Skin of body (tissue), 3 donors: ENCODE data around the gene DEFB131A. TPM values are rescaled to one million over a fixed set of nuclear protein-coding genes. Genes with fewer than 3 reads are reported as not detected.
"Not testable (repeated sequence)": the region's sequence is repeated elsewhere in the genome, so short reads cannot be mapped to it uniquely, and the experiment has no call there.

Experiments
- DNase-seq: peaks from one replicate; lab custom pipeline; 2025; lab: John Stamatoyannopoulos, UW
- small RNA-seq: library from RNA; depleted of rRNA; stranded (forward); fragments of <200 nt; gene quantifications from one replicate; pipeline ENCODE3, GENCODE V24; 2014; ENCODE audit warnings: low replicate concordance
- total RNA-seq: library from RNA; depleted of rRNA; stranded (reverse); fragments of >200 nt; gene quantifications from one replicate; pipeline ENCODE4 v1.2.3, GENCODE V29; 2014

The DEFB131A gene
- total RNA-seq, 1 donor from 2014 or later = not detected

DNA sequence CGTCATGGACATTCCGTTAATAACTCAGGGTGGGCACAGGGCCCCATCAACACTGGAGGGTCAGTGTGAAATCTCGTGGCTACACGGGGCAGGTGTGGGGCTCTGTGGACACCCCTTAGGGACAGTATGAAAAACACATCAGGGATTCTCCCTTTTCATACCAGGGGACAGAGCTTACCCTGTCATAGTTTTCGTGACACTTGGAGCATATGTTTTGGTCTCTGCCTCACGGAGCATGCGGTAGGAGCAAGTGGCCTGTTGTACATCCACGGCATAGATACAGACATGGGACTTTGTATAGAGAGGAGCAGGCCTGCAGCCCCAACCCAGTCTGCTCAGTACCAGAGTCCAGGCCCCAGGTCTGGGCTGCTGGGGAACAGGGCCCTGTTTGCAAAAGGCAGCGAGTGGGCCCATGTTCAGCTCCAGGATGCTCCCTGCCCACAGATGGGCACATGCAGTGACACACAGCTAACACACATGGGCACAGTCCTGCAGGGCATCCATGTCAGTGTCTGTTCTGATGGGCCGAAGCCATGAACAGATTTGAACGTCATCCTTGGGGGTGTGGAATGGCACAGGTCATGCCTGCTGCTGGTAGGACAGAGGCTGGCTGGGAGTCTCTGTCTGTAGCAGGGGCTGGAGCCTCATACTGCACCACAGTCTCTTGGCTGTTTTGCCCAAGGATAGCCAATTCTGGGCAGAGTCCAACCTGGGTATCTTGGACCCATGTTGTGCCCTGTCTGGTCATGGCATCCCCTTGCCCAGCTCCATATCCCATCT, 50.2 kb downstream of the DEFB131A start:
- DNase-seq = not testable (repeated sequence)

DNA sequence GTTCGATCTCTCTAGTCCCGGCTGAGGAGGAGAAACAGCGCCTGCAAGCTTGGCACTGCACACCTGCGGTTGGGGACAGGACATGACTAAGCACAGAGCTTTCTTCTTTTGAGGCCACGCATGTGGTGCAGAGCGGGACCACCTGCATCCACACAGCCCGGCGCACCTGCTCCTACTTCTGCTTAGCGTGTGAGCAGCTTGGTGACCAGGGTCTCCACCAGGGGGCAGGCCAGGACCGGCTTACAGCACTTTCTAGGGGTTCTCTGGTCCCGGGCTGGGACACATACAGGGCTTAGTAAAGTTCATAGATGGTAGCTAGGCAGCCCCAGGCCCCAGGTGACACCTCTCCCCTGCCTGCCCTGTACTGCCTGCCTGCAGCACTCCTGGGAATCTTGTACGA, 51.2 kb downstream of the DEFB131A start:
- DNase-seq = not testable (repeated sequence)

DNA sequence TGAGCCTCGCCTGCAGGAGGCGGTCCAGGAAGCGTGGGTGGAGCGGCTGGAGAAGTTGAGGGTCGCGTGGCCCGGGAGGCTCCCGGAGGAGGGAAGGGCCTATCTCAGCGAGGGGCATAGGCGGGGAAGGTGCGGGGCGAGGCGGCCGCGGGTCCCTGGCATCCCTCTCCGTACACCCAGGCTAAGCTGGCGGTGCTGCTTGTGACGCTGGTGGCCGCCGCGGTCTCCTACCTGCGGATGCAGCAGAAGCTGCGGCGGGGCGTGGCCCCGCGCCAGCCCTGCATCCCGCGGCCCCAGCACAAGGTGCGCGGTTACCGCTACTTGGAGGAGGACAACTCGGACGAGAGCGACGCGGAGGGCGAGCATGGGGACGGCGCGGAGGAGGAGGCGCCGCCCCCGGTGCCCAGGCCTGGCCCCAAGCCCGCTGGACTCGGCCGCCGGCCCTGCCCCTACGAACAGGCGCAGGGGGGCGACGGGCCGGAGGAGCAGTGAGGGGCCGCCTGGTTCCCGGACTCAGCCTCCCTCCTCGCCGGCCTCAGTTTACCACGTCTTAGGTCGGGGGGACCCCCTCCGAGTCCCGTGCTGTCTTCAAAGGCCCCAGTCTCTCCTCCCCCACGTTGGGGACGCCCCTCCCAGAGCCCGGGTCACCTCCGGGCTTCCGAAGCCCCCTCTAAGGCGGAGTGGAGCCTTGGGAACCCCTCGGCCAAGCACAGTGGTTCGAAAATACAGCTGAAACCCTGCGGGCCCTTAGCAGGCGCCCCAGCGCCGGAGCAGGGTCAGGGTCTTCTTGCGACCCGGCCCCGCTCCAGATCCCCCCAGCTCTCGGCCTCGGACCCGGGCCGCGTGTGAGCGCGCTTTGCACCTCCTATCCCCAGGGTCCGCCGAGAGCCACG, 53.6 kb downstream of the DEFB131A start:
- DNase-seq = not testable (repeated sequence)

DNA sequence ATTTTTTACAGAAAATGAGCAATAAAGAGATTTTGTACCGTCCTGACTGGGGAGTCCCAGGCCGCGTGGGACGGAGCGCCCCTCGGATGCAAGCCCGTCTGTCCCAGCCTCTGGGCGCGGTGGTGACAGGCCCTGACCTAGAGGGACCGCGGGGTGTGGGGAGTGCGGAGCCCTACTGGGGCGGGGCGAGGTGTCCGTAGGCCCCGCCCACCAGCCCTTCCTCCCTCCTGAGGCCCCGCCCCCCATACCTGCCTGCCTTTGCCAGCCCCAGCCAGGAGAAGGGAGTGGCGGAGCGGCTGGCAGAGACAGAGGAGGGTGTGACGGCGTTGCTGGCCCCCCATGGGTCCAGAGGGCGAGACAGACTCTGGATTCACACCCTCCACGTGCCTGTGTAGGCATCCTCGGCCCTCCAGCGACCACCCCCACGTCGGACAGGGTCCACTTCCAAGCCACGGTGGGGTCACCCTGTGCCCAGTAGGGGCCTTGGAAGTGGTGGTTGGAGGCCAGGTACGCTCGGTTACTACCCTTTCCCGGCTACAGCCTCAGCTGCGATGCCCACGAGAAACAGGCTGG, 54.3 kb downstream of the DEFB131A start:
- not testable (repeated sequence) for DNase-seq

DNA sequence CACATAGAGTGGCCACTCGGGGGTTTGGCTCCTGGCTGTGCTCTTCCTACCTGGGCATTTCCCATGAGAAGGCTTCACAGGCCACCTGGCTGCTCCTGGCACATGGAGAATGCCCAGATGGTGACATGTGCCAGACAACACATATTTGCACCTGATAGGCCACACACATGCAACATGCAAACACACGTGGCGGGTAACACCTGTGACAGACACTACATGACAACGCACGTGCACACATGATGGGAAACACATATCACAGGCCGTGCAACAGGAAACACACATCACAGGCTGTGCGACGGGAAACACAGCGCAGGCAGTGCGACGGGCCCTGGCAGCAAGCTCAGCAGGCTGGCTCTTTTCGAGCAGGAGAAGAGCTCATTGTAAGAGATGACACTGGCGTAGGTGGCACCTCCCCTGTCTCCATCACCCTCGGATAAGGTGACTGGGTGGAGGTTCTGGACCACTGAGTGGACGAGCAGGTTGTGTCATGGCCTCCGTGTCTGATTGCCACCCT, 55.8 kb downstream of the DEFB131A start:
- DNase-seq = not testable (repeated sequence)

Small RNA genes lying within 50 kb of the gene (small RNA-seq; reads per million reads assigned to genes)
- gene RNA5SP153 = not detected

Other genes starting within 250 kb of the DEFB131A start
- gene USP17L10, start 233.8 kb upstream of the DEFB131A start, total RNA-seq = not detected
- not detected for gene USP17L11, start 229.0 kb upstream of the DEFB131A start, total RNA-seq
- gene USP17L12, start 224.3 kb upstream of the DEFB131A start, total RNA-seq = not detected
- not detected for gene USP17L13, start 219.5 kb upstream of the DEFB131A start, total RNA-seq
- gene USP17L15, start 210.0 kb upstream of the DEFB131A start, total RNA-seq = not detected
- gene USP17L17, start 200.5 kb upstream of the DEFB131A start, total RNA-seq = not detected
- not detected for gene USP17L18, start 195.8 kb upstream of the DEFB131A start, total RNA-seq
- gene USP17L19, start 191.0 kb upstream of the DEFB131A start, total RNA-seq = not detected
- gene USP17L20, start 186.3 kb upstream of the DEFB131A start, total RNA-seq = not detected
- not detected for gene USP17L21, start 181.5 kb upstream of the DEFB131A start, total RNA-seq
- not detected for gene USP17L22, start 176.8 kb upstream of the DEFB131A start, total RNA-seq
- gene USP17L24, start 119.2 kb upstream of the DEFB131A start, total RNA-seq = not detected
- gene USP17L25, start 114.5 kb upstream of the DEFB131A start, total RNA-seq = not detected
- not detected for gene USP17L26, start 109.8 kb upstream of the DEFB131A start, total RNA-seq
- not detected for gene USP17L5, start 105.0 kb upstream of the DEFB131A start, total RNA-seq
- not detected for gene USP17L27, start 100.3 kb upstream of the DEFB131A start, total RNA-seq
- not detected for gene USP17L28, start 95.5 kb upstream of the DEFB131A start, total RNA-seq
- not detected for gene USP17L29, start 90.8 kb upstream of the DEFB131A start, total RNA-seq
- gene USP17L30, start 81.3 kb upstream of the DEFB131A start, total RNA-seq = not detected